LNCaP clone FGC (cell line): ENCODE results near the gene ABCA2.
A peak's percentile ranks its signal among the peaks of the same experiment; 100 is the strongest.

Experiments
- DNase-seq: peaks from one replicate; pipeline ENCODE4 v3.0.0-alpha.2; 2011; ENCODE audit warnings: low read depth
- H3K4me3 ChIP-seq: 2 replicates; pipeline ENCODE4 v1.5.1; 2011; ENCODE audit warnings: mild to moderate bottlenecking, low read depth, low read length, control low read depth
- TF ChIP-seq, protein P1 (sequence below): IDR thresholded peaks from 2 replicates; pipeline ENCODE4 v1.5.1; 2012; ENCODE audit warnings: mild to moderate bottlenecking; ENCODE audit not compliant: control insufficient read depth, insufficient read depth; ENCODE audit errors: extremely low read depth

Gene ABCA2

DNA sequence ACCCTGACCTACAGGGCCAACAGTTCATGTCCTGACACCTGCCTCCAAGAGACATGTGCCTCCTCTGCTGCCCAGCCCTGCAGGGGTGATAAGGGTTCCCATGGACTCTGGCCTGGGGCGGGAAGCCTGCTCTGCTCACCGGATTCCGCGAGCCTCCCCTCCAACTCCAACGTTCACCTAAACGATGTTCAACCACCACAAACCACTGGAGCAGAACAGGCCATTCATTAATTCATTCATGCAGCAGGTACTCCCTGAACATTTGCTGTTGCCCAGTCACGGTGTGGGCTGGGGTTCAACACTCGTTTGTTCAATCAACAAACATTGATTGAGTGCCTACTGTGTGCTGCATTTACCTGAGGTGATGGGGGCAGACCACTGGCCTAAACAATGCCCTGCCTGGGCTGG, 46.0 kb upstream of the ABCA2 start:
- H3K4me3 ChIP-seq, result no peak overlapping the region
- TF ChIP-seq, protein P1, sequence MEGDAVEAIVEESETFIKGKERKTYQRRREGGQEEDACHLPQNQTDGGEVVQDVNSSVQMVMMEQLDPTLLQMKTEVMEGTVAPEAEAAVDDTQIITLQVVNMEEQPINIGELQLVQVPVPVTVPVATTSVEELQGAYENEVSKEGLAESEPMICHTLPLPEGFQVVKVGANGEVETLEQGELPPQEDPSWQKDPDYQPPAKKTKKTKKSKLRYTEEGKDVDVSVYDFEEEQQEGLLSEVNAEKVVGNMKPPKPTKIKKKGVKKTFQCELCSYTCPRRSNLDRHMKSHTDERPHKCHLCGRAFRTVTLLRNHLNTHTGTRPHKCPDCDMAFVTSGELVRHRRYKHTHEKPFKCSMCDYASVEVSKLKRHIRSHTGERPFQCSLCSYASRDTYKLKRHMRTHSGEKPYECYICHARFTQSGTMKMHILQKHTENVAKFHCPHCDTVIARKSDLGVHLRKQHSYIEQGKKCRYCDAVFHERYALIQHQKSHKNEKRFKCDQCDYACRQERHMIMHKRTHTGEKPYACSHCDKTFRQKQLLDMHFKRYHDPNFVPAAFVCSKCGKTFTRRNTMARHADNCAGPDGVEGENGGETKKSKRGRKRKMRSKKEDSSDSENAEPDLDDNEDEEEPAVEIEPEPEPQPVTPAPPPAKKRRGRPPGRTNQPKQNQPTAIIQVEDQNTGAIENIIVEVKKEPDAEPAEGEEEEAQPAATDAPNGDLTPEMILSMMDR, result no peak
- DNase-seq, result no peak

DNA sequence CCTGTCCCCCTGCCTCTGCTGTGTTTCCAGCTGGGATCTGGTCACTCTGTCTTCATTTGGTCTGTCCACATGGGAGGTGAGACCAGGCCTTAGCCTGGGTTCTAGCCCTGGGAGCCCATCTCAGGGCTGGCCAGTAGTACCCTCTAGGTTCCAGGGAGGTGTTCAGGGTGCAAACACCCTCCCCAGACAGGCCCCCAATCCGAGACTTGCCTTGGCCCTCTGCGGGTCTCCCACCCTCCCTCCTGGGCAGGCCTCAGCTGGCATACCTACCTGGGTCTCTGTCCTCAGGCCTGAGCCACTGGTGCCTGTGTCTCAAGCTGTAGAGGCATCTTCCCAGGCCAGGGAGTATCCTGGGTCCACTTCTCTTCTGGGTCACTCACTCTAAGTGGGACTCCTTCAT, 43.2 kb upstream of the ABCA2 start:
- TF ChIP-seq, protein P1, result no peak
- no peak for DNase-seq
- H3K4me3 ChIP-seq, result peak overlapping the region; percentile 64

DNA sequence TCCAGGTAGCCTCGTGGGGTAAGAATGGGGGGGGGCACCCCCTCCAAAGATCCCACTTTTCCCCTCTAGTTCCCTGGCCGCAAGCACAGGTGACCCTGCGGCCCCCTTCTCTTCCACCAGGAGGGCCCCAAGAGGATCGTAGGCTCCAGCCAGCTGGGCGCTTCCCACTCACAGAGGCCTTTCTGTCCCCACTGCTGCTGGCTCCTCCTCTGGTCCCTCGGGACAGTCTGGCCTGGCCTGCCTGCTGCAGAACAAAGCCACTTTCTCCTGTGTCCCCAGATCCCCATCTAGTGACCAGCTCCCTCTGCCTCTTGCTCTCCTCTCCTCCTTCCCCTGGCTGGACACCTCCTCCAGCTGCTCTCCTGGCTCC, 42.9 kb upstream of the ABCA2 start:
- H3K4me3 ChIP-seq, result peak overlapping the region; percentile 64
- DNase-seq, result no peak
- TF ChIP-seq, protein P1, result no peak

DNA sequence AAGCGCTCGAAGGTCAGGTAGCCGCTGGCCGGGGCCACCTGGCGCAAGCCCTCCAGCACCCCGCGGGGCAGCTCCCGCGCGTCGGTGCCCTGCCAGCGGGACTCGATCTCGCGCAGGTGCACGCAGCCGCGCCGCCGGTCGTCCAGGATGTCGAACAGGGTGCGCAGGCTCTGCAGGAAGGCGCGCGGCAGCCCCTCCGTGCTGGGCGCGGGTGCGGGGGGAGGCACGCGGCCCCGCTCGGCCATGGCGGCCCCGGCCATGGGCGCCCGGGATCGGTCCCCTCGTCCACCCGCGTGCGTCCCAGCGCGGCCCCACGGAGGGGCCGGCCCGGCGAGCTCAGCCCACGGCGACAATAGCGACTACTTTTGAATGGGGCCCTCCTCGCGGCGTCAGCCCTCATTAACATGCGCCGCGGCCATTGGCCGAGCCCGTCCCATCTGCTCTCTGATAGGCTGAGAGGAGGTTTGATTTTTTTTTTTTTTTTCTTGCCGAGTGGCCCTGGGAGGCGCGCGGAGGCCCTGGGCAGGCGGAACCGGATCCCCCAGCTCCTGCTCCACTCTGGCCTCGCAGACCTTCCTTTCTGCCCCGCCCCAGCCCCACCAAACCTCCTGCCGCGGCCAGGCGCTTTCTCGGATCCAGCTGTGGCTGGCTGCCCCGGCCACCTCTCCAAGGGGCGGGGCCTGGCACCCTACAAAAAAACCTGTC, 42.3 kb upstream of the ABCA2 start, which contains the start of gene SAPCD2:
TSS of gene SAPCD2 (minus strand) at position 357 of the 705 bp plus-strand sequence. CDS start at position 260, 97 bp downstream.
- TF ChIP-seq, protein P1, result no peak
- peak; percentile 89 for DNase-seq
- H3K4me3 ChIP-seq, result peak within 1 kb of the TSS; percentile 64

DNA sequence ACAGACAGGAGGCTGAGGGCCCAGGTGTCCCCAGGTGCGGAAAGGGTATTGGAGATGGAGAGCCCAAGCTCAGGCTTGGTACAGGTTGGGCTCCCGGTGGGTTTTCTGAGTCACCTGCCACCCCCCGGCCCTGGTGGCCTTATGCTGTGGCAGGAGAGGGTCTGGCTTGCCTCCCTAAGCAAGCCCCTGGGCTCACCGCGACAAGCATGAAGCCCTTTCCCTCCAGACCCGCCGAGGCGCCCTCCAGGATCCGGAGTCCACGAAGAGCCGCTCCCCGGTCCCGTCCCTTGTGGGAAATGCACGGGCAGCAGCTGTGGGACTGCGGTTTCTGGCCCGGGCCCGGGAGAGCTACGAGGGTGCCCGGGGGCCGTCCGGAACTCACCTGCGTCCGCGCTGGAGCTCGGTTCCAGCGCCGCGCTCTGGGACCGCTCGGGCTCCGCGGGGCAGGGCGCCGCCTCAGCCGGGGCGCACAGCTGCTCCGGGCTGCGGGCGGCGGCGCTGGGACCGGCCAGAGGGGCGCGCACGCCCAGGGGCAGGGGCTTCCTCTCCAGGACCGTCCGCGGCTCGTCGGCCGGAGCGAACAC, 41.6 kb upstream of the ABCA2 start:
- DNase-seq, result no peak
- TF ChIP-seq, protein P1, result no peak
- H3K4me3 ChIP-seq, result peak overlapping the region; percentile 64

DNA sequence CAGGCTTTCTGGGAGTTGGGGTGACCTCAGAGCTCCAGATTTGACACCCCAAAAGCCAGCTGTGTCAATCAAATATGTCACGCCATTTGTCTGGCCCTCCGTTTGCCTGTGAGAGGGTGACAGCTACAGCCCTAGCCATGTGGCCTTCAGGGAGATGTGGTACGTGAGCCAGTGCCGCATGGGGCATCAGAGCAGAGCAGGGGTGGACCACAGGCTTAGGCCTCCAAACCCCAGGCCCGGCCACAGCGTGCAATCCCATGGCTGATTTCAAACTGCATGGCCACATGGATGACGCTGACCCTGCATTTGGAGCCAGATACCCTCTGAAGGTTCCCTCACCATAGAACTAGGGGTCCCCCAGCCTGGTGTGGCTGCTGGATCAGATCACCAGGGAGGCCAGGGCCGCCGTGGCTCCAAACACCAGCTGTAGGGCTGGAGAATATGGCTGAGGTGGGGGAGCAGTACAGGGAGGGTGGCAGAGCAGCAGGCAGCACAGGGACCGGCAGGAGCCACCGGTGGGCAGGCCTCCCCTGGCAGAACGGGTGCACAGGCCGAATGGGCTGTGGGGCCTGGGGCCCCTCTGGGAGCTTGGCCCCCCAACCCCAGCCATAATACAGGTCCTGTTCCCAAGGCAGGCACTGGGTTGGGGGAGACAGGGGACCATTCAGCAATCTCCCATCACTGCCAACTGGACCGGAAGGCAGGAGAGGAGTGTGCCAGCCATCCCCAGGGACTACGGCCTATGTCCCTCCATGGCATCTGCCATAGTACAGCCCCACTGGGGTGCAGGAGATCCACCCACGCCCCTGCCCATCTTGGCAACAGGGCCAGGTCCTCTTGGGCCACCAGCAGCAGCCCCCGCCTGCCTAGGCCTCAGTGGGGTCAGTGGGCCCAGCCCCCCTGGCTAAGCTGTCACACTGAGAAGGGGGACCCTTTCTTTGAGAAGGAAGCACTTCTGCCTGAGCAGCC, 40.8 kb upstream of the ABCA2 start:
- TF ChIP-seq, protein P1, result no peak
- peak overlapping the region; percentile 64 for H3K4me3 ChIP-seq
- DNase-seq, result no peak
